IPS DF 6.9 (cell line): ENCODE data around the gene SCO1.

Experiments
- DNase-seq: peaks from one replicate; pipeline ENCODE4 v3.0.0-alpha.2; 2013; ENCODE audit warnings: low read depth, low spot score
- H3K27ac ChIP-seq: one replicate; pipeline ENCODE4 v1.5.1; 2013; ENCODE audit warnings: low read length, control low read depth
- H3K27me3 ChIP-seq: 2 replicates; pipeline ENCODE4 v1.6.1; 2013; ENCODE audit warnings: mild to moderate bottlenecking, low read length; ENCODE audit not compliant: control insufficient read depth, insufficient read depth
- H3K36me3 ChIP-seq: 2 replicates; pipeline ENCODE4 v1.6.1; 2013; ENCODE audit warnings: low read length; ENCODE audit not compliant: control insufficient read depth, insufficient read depth
- H3K4me1 ChIP-seq: 2 replicates; pipeline ENCODE4 v1.6.1; 2013; ENCODE audit warnings: low read length; ENCODE audit not compliant: control insufficient read depth, insufficient read depth
- H3K4me3 ChIP-seq: 2 replicates; pipeline ENCODE4 v1.5.1; 2013; ENCODE audit warnings: mild to moderate bottlenecking, low read length
- H3K9me3 ChIP-seq: 2 replicates; pipeline ENCODE4 v1.6.1; 2013; ENCODE audit warnings: low read length, inconsistent platforms; ENCODE audit not compliant: control insufficient read depth, insufficient read depth
- WGBS: extraction: QIAGEN DNeasy Blood & Tissue Kit; methylation state at CpG from one replicate; pipeline ENCODE4 v1.1.7; 2013; ENCODE audit warnings: mixed read lengths, missing lambda C conversion rate; ENCODE audit not compliant: insufficient read length, insufficient coverage; 5-methylcytosine and 5-hydroxymethylcytosine counted together

The SCO1 gene

DNA sequence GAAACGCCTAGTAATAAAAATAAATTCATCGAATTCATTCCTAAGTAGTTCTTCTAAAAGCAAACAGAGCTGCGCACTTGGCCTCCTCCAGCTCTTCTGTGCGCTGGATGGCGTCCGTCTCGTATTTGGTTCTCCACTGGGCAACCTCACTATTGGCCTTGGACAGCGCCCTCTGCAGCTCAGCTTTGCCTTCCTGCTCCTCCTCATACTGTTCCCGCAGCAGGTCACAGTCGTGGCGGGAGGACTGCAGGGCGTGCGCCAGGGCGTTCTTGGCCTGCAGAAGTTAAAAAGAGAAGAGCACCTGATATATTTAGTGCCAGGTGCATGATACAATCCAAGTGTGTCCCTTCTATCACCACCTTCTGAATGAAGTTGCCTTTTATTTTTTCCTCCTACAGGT, 62.0 kb downstream of the SCO1 start:
- WGBS, result no CpG with 5 or more reads among the region's 14 CpGs
- Histone ChIP-seq H3K4me3 (no peak overlapping the region), H3K36me3 (no peaks in the 10 kb centered on the region; the same call in 1 of the 2 replicates), H3K27me3 (no peaks in the 10 kb centered on the region), H3K4me1 (no peaks in the 10 kb centered on the region; the same call in 1 of the 2 replicates), H3K27ac (no peak overlapping the region), H3K9me3 (no peaks in the 10 kb centered on the region)
- no peak for DNase-seq

DNA sequence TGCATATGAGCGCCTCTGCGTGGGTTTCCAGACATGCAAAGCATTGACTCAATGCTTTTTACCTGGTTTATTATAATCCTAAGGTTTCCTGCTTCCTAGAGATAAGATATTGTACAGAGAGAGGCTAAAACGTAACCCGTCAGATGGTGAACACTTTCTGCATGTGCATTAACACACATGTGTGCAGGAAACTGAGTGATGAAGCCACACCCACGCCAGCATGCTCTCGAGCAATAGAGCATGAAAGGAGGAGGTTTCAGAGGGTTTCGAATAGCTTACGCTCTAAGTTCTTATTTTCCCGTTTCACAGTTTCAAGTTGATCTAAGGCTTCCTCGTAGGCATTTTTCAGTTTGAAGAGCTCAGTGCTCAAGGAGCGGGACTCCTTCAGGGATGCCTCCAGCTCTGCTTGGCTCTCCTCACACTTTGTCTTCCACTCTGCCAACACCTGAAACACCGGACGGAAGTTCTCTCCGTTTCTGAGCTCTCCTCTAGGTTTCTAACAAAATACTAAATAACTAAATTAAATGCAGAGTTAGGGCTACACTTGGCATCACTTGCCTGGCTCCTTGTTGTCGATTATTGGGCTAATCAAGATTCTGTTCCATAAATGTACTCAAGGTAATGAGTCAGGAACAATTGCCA, 63.5 kb downstream of the SCO1 start:
- H3K9me3 ChIP-seq, result no peaks in the 10 kb centered on the region
- no peak overlapping the region for H3K27ac ChIP-seq
- no peak overlapping the region for H3K4me3 ChIP-seq
- no peak for DNase-seq
- H3K4me1 ChIP-seq, result no peaks in the 10 kb centered on the region; the same call in 1 of the 2 replicates
- H3K27me3 ChIP-seq, result no peaks in the 10 kb centered on the region
- WGBS, result no CpG with 5 or more reads among the region's 15 CpGs
- H3K36me3 ChIP-seq, result no peaks in the 10 kb centered on the region; the same call in 1 of the 2 replicates

DNA sequence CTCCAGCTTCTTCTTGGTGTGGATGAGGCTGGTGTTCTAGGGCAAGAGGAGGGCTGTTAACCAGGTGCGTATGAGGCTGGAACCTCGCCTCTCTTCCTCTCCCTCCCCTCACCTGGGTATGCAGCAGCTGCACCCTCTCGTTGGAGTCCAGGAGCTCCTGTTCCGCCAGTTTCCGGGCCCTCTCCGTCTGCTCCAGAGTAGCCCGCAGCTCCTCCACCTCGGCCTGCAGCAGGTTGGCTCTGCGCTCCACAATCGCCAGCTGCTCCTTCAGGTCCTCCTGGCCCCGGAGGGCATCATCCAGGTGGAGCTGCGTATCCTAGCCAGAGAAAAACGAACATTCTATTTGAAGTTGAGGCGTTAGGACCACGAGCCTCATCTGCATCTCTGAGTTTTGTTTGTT, 65.6 kb downstream of the SCO1 start:
- WGBS, result no CpG with 5 or more reads among the region's 15 CpGs
- no peak for DNase-seq
- no peak overlapping the region for H3K4me3 ChIP-seq
- H3K4me1 ChIP-seq, result no peaks in the 10 kb centered on the region; the same call in 1 of the 2 replicates
- H3K9me3 ChIP-seq, result no peaks in the 10 kb centered on the region
- H3K27ac ChIP-seq, result no peak overlapping the region
- H3K36me3 ChIP-seq, result no peaks in the 10 kb centered on the region; the same call in 1 of the 2 replicates
- no peaks in the 10 kb centered on the region for H3K27me3 ChIP-seq

GRCh38 chr17:10631048-10631700, 66.2 kb downstream of the SCO1 start:
- Histone ChIP-seq H3K9me3 (no peaks in the 10 kb centered on the region), H3K27me3 (no peaks in the 10 kb centered on the region), H3K4me3 (no peak overlapping the region), H3K4me1 (no peaks in the 10 kb centered on the region; the same call in 1 of the 2 replicates), H3K36me3 (no peaks in the 10 kb centered on the region; the same call in 1 of the 2 replicates), H3K27ac (no peak overlapping the region)
- no CpG with 5 or more reads among the region's 18 CpGs for WGBS
- no peak for DNase-seq

DNA sequence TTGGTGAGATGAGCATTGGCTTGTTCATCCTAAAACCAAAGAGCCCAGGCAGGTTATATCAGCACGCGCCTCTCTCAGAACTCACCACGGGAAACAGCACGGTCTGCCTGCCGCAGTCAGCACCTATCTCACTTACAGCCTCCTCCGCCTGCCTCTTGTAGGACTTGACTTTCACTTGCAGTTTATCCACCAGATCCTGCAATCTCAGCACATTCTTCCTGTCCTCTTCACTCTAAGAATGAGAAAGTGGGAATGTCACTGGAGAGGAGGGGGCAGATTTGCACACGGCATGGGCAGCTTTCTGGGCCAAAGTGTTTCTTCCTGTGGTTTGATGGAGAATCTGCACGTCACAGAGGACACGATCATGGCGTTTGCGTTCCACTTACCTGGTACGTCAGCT, 67.6 kb downstream of the SCO1 start:
- Histone ChIP-seq H3K4me1 (no peaks in the 10 kb centered on the region; the same call in 1 of the 2 replicates), H3K27ac (no peak overlapping the region), H3K9me3 (no peaks in the 10 kb centered on the region), H3K36me3 (no peaks in the 10 kb centered on the region; the same call in 1 of the 2 replicates), H3K4me3 (no peak overlapping the region), H3K27me3 (no peaks in the 10 kb centered on the region)
- WGBS, result no CpG with 5 or more reads among the region's 12 CpGs
- DNase-seq, result no peak

DNA sequence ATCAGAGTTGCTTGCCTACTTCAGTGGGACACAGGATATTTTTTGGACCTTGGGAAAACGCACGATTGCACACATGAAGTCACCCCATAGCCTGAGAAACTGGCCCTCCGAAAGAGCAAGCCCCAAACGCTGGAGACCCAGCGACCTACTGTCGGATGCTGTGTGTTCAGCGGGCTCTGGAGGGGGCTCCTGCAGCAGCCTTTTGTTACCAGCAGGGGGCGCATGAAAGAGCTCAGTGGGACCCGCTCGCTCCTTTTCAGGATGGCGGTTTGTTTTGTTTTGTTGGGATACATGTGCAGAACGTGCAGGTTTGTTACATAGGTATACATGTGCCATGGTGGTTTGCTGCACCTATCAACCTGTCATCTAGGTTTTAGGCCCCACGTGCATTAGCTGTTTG, 68.6 kb downstream of the SCO1 start:
- no peaks in the 10 kb centered on the region; the same call in 1 of the 2 replicates for H3K4me1 ChIP-seq
- no peaks in the 10 kb centered on the region; the same call in 1 of the 2 replicates for H3K36me3 ChIP-seq
- H3K4me3 ChIP-seq, result no peak overlapping the region
- no peak overlapping the region for H3K27ac ChIP-seq
- no peaks in the 10 kb centered on the region for H3K9me3 ChIP-seq
- WGBS, result no CpG with 5 or more reads among the region's 13 CpGs
- H3K27me3 ChIP-seq, result no peaks in the 10 kb centered on the region
- DNase-seq, result no peak

DNA sequence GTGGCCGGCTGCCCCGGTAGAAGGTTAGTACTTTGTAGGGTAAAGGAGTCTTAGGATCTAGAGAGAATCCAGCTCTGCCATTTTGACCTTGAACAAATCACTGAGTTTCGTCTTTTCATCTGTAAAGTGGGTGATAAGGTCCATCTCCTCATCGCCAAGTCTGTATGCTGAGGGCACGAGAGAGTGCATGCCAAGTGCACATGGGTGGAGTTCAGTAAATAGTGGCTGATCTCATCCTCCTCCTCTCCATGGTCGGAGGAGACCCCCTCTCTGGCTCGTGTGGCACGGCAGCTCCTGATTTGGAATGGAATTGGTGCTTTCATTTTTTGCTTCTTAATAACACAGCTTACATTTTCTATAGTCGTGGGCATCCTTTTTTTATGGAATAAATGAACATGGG, 70.9 kb downstream of the SCO1 start:
- DNase-seq, result no peak
- Histone ChIP-seq H3K4me3 (no peak overlapping the region), H3K27ac (no peak overlapping the region), H3K9me3 (no peaks in the 10 kb centered on the region; the same call in 1 of the 2 replicates), H3K36me3 (no peaks in the 10 kb centered on the region; the same call in 1 of the 2 replicates), H3K4me1 (no peaks in the 10 kb centered on the region), H3K27me3 (no peaks in the 10 kb centered on the region)
- WGBS, result no CpG with 5 or more reads among the region's 9 CpGs

- no CpG with 5 or more reads among the region's 11 CpGs for WGBS
- no peaks in the 10 kb centered on the region for H3K36me3 ChIP-seq
- H3K4me3 ChIP-seq, result no peak overlapping the region
- DNase-seq, result no peak
- H3K27me3 ChIP-seq, result no peaks in the 10 kb centered on the region
- no peaks in the 10 kb centered on the region for H3K4me1 ChIP-seq
- H3K9me3 ChIP-seq, result no peaks in the 10 kb centered on the region; the same call in 1 of the 2 replicates
- H3K27ac ChIP-seq, result no peak overlapping the region
Measured at GRCh38 chr17:10624969-10625368, 72.4 kb downstream of the SCO1 start.

DNA sequence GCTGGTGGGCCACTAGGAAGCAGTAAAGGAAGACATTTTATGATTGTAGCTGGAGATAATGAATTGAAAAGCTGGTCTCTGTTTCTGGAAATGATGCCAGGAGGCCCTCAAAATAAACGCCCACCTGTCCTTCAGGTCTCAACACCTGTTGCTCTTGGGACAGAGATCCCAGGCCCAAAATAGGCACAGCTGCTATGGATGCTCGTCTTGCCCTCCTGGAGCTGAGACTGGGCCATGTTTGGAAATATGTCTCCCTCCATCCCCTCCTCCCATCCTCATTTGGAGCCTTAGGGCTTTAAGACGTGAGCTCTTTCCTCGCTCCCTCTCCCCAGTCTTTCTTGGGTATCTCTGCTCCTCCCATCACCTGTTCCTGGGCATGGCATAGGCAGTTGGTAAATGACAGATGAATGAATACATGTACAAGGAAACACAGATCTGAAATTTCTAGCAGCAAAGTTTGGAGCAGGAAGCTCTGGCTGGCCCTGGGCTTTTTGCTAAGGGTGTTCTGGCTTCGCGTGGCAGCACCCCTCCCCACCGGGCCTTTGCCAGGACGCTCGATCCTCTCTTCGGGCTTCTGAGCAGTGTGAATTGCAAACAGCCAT, 73.5 kb downstream of the SCO1 start:
- Histone ChIP-seq H3K27ac (no peak overlapping the region), H3K27me3 (no peaks in the 10 kb centered on the region), H3K4me3 (no peak overlapping the region), H3K4me1 (no peaks in the 10 kb centered on the region), H3K9me3 (no peaks in the 10 kb centered on the region; the same call in 1 of the 2 replicates), H3K36me3 (no peaks in the 10 kb centered on the region)
- WGBS, result no CpG with 5 or more reads among the region's 10 CpGs
- DNase-seq, result no peak

DNA sequence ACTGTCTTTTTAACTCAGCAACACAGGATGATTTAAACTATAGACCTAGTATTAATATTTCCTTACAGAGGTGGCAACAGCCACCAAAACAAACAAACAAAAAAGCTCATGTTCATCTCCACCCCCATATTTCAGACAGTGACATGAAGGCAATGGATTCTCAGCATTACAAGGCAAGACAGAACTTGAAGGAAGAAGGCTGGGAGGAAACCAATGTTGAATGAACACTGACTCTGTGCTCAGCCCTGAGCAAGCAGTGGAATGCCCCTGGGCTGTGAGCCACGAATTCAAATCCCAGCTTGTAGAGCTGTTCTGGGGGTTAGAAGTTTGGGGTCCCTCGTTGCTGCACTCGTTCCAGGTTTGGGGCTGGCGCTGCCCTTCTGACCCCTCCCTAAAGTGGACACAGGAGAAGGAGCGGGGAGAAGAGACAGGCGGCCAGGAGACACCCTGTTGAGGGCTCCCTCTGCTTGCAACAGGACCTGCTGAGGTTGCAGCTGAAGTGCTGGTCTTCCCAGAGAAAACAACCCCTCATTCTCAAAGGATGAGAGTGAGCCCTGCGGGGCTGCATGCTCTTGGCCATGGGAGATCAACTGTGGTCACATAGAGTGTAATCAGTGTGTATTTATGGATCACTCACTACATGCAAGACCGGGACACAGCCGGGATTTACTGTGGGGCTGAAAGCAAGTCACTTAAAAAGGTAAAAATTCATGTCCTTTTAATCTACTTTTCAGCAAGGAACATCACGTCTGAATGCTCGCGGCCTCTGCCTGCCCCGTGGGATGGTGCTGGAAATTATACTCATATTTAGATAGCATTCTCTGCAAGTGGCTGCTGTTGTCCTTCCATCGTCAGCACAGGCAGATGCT, 74.5 kb downstream of the SCO1 start:
- Histone ChIP-seq H3K4me1 (no peaks in the 10 kb centered on the region; the same call in 1 of the 2 replicates), H3K4me3 (no peak overlapping the region), H3K9me3 (no peaks in the 10 kb centered on the region; the same call in 1 of the 2 replicates), H3K27ac (no peak overlapping the region), H3K27me3 (no peaks in the 10 kb centered on the region), H3K36me3 (no peaks in the 10 kb centered on the region)
- DNase-seq, result no peak
- WGBS, result no CpG with 5 or more reads among the region's 14 CpGs
